Upper lobe of left lung (tissue), 6 donors: Measurements from ENCODE around the gene ELOVL5. TPM values are rescaled to one million over a fixed set of nuclear protein-coding genes. Genes with fewer than 3 reads are reported as not detected.

ENCODE experiments used
- ATAC-seq, 2 donors: fragments of 200-7000 bp; cut with Tn5 transposase; one replicate each; pipeline ENCODE4 v1.9.1; 2022; ENCODE audit warnings: mild to moderate bottlenecking in 2 of 2, moderate library complexity in 2 of 2; ENCODE audit not compliant: low FRiP score in 2 of 2
- DNase-seq, 2 donors: peaks; one replicate each; pipeline ENCODE4 v3.0.0-alpha.2; 2019 to 2020
- H3K27ac ChIP-seq, 4 donors: fragments of 200-600 bp; sonication (generic); one replicate each; pipeline ENCODE4 v1.5.1; 2016 to 2019
- H3K27me3 ChIP-seq, 4 donors: fragments of 200-600 bp; sonication (generic); one replicate each; pipeline ENCODE4 v1.5.1; 2017 to 2019
- H3K36me3 ChIP-seq, 4 donors: fragments of 200-600 bp; sonication (generic); one replicate each; pipeline ENCODE4 v1.5.1; 2016 to 2019
- H3K4me1 ChIP-seq, 4 donors: fragments of 200-600 bp; sonication (generic); one replicate each; pipeline ENCODE4 v1.5.1; 2018 to 2019
- H3K4me3 ChIP-seq, 4 donors: fragments of 200-600 bp; sonication (generic); one replicate each; pipeline ENCODE4 v1.5.1; 2017 to 2019; ENCODE audit warnings: mild to moderate bottlenecking in 2 of 4, moderate library complexity in 1 of 4
- H3K9me3 ChIP-seq, 4 donors: fragments of 200-600 bp; sonication (generic); one replicate each; pipeline ENCODE4 v1.5.1; 2018 to 2019
- EP300 ChIP-seq, 4 donors: sonication (generic); formaldehyde crosslinking; IDR thresholded peaks; one replicate each; pipeline ENCODE4 v1.5.1; 2017; ENCODE audit warnings: antibody characterized with exemption in 4 of 4, control low read depth in 2 of 4
- POLR2A ChIP-seq, 4 donors: fragments of 450-650 bp; IDR thresholded peaks; one replicate each; pipeline ENCODE4 v1.5.1; 2016 to 2017; ENCODE audit warnings: antibody characterized with exemption in 4 of 4, mild to moderate bottlenecking in 2 of 4
- POLR2AphosphoS5 ChIP-seq, 2 donors: sonication (generic); formaldehyde crosslinking; IDR thresholded peaks; one replicate each; pipeline ENCODE4 v1.5.1; 2017; ENCODE audit warnings: antibody characterized with exemption in 2 of 2
- WGBS, 2 donors: methylation state at CpG; one replicate each; pipeline ENCODE4 v1.1.5; 2017 to 2018; 5-methylcytosine and 5-hydroxymethylcytosine counted together
- total RNA-seq, 6 donors: library from RNA; depleted of rRNA in 4 of 6; stranded (reverse); fragments of >200 nt in 4 of 6; gene quantifications; one replicate each; pipeline versions ENCODE4 v1.1.0 to v1.2.1, GENCODE V29; 2016 to 2021
- TF ChIP-seq, protein P1 (sequence below), 6 experiments: fragments of 450-650 bp in 4 of 6; fragments of 200-600 bp in 2 of 6; sonication (generic) in 2 of 6; IDR thresholded peaks; one replicate each; pipeline ENCODE4 v1.5.1; 2016 to 2019; ENCODE audit warnings: antibody characterized with exemption in 6 of 6
- donor health status: DM: no; HTN: no; CAD: no; lungs with moderate emphysema.
- donor health status: DM: no; HTN: yes; CAD: no; lungs with severe emphysema.

Gene ELOVL5
- total RNA-seq, 6 donors from 2014 or later, result 67.1 to 132 (median 81.2) TPM

DNA sequence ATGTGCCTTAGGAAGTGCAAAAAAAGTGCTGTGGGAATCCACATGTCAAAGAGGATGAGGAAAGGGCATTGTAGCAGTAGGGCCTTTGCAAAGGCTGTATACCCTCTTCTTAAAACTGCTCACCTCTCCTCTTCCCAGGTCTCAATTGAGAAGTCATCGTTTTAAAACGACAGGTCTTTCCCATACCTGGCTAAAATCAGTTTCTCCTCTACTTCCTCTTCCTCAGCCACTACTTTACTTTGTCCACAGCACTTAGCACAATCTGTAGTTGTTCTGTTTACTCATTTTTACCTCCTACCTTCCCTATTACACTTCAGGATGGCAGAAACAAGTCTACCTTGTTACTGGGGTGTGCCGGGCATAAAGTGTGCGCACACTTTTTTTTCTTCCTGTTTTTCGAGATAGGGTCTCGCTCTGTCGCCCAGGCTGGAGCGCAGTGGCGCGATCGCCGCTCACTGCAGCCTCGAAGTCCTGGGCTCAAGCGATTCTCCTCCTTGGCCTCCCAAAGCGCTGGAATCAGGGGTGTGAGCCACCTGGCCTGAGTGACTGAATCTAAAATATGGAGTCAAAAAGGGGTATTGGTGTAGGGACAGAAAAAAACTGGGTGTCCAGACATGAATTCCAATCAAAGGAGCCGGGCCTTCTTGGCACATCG is 9.8 kb upstream of the ELOVL5 start:
- 5 to 20% methylated on average over 14 to 17 of the region's 17 CpGs for WGBS, 2 donors
- no peaks in the 10 kb centered on the region for H3K27me3 ChIP-seq
- no peaks in the 10 kb centered on the region for H3K9me3 ChIP-seq
- TF ChIP-seq POLR2A (IDR thresholded peaks at IDR 0.05), result no peak
- TF ChIP-seq POLR2AphosphoS5 (IDR thresholded peaks at IDR 0.05), result no peak
- peak in 1 of 2 donors; percentile 0 for ATAC-seq
- no peak for DNase-seq
- peak overlapping the region; percentile 84 to 98 (median 94) for H3K27ac ChIP-seq
- H3K4me1 ChIP-seq, result peaks cover 9 to 27% (median 19%) of the 10 kb centered on the region in 4 donors
- peak overlapping the region; percentile 56 to 69 (median 58) for H3K4me3 ChIP-seq
- no peaks in the 10 kb centered on the region for H3K36me3 ChIP-seq

DNA sequence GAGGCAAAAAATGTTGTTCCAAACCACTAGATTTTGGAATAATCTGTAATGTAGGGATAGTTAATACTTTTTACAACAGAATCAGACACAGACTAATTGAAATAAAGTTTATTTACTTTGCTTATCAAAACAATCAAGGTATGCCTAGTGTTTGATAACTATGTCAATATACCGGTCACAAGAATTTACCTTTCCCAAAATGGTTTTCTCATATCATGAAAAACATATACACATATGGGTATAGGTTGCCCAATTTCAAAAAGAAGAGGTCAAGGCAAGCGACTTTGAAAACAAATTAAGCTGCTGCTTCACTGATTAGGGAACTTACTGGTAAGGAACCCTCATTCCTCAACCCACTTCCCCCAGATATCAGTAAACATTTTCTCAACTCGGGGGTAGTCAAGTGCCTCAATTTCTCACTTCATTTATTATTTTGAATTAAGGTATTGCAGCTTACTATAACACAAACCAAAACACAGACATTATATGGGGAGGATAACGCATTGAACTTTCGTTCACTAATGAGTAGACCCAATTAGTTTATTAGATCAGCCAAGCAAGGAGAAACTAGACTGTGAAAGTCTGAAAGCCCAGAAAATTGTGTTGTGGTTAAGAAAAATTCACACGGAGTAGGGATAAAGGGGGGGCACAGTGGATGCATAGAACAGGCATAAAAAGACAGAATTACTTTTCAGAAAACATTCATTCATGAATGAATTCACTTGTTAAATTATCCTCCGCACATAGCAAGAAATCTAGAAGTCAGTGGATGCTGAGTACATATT is 9.0 kb upstream of the ELOVL5 start:
- H3K4me1 ChIP-seq, result peaks cover 9 to 27% (median 19%) of the 10 kb centered on the region in 4 donors
- H3K27ac ChIP-seq, result peak overlapping the region in 3 of 4 donors; percentile 91 to 98 (median 98)
- DNase-seq, result no peak
- H3K4me3 ChIP-seq, result no peak overlapping the region
- WGBS, 2 donors, result 74 to 76% methylated on average over 7 of the region's 7 CpGs
- ATAC-seq, result no peak
- H3K36me3 ChIP-seq, result no peaks in the 10 kb centered on the region
- H3K9me3 ChIP-seq, result no peaks in the 10 kb centered on the region
- TF ChIP-seq, protein P1, sequence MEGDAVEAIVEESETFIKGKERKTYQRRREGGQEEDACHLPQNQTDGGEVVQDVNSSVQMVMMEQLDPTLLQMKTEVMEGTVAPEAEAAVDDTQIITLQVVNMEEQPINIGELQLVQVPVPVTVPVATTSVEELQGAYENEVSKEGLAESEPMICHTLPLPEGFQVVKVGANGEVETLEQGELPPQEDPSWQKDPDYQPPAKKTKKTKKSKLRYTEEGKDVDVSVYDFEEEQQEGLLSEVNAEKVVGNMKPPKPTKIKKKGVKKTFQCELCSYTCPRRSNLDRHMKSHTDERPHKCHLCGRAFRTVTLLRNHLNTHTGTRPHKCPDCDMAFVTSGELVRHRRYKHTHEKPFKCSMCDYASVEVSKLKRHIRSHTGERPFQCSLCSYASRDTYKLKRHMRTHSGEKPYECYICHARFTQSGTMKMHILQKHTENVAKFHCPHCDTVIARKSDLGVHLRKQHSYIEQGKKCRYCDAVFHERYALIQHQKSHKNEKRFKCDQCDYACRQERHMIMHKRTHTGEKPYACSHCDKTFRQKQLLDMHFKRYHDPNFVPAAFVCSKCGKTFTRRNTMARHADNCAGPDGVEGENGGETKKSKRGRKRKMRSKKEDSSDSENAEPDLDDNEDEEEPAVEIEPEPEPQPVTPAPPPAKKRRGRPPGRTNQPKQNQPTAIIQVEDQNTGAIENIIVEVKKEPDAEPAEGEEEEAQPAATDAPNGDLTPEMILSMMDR (IDR thresholded peaks at IDR 0.05), result no peak
- no peak for TF ChIP-seq POLR2A (IDR thresholded peaks at IDR 0.05)
- no peak for TF ChIP-seq EP300 (IDR thresholded peaks at IDR 0.05)
- no peak for TF ChIP-seq POLR2AphosphoS5 (IDR thresholded peaks at IDR 0.05)
- no peaks in the 10 kb centered on the region for H3K27me3 ChIP-seq

DNA sequence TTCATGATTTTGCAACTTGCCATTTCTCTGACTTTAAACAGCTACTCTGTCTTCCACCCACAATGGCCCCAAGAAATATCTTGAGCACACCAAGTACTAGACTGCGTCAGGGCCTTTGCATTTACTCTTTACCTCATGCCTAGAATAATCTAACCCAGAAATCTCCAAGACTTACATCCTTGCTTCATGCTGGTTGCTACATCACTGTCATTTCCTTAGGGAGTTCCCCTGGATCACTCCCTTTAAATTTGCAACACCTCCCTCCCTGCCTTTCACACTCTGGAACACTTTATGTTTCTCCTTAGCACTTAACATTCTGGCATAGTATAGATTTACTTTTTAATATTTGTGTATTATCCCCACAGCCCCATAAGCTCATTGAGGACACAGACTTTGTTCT is 4.9 kb upstream of the ELOVL5 start:
- ATAC-seq (no peak), DNase-seq (no peak)
- TF ChIP-seq, protein P1 (IDR thresholded peaks at IDR 0.05), result no peak
- no peak for TF ChIP-seq EP300 (IDR thresholded peaks at IDR 0.05)
- no peak for TF ChIP-seq POLR2A (IDR thresholded peaks at IDR 0.05)
- no peak for TF ChIP-seq POLR2AphosphoS5 (IDR thresholded peaks at IDR 0.05)
- no peak overlapping the region for H3K4me3 ChIP-seq
- no peaks in the 10 kb centered on the region for H3K36me3 ChIP-seq
- WGBS, 2 donors, result 86 to 95% methylated on average over 1 of the region's 1 CpG
- no peaks in the 10 kb centered on the region for H3K9me3 ChIP-seq
- H3K27me3 ChIP-seq, result no peaks in the 10 kb centered on the region
- peaks cover 9 to 21% (median 10%) of the 10 kb centered on the region in 4 donors for H3K4me1 ChIP-seq
- no peak overlapping the region for H3K27ac ChIP-seq

DNA sequence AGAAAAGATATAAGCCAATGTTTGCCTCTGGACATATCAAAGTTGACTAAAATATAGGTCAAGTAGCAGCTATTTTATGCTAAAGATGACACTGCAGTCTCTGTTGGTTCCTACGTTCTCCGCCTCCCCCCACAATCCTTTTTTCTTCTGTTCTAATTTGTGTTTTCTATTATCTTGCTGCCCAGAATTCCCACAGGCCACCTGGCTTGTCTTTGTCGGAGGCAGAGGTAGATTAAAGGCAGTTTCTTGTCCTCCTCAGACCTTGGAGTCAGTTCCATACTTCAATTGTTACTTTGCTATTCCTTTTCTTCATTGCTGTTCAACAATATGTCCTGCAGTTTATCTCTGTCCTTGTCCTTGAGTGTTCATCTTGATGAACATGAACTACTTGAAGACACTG is 3.6 kb upstream of the ELOVL5 start:
- H3K4me1 ChIP-seq, result peaks cover 0 to 11% (median 5%) of the 10 kb centered on the region in 4 donors
- H3K27ac ChIP-seq, result no peak overlapping the region
- no peak overlapping the region for H3K4me3 ChIP-seq
- no peaks in the 10 kb centered on the region for H3K9me3 ChIP-seq
- H3K27me3 ChIP-seq, result no peaks in the 10 kb centered on the region
- ATAC-seq (no peak), DNase-seq (no peak)
- 85 to 92% methylated on average over 3 of the region's 3 CpGs for WGBS, 2 donors
- no peaks in the 10 kb centered on the region for H3K36me3 ChIP-seq
- TF ChIP-seq EP300 (IDR thresholded peaks at IDR 0.05), result no peak
- TF ChIP-seq, protein P1 (IDR thresholded peaks at IDR 0.05), result no peak
- TF ChIP-seq POLR2AphosphoS5 (IDR thresholded peaks at IDR 0.05), result no peak
- TF ChIP-seq POLR2A (IDR thresholded peaks at IDR 0.05), result no peak

DNA sequence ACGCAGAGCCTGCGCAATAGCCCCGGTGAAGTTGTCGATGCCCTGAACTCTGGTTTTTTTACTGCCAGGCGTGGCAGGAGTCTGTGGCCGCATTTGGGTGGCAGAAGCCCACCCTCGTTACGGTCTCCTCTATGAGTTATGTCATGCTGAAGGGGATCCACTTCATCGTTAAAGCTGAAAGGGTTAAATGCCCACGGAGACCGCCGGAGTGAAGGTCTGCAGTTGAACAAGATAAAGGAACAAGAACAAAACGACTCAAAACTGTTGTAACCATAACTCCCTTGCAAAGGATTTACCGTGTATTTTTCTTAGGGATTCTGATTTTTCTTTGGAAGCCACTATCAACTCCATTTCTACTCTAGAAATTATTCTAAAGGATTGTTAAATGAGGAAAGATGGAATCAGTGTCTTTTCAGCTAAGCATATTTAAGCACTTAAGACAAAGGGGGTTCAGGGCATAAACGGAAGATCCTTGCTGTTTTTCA is 501 bp upstream of the ELOVL5 start:
- H3K27me3 ChIP-seq, result no peaks in the 10 kb centered on the region
- peak overlapping the region; percentile 12 to 94 (median 73) for H3K4me3 ChIP-seq
- WGBS, 2 donors, result 5% methylated on average over 15 of the region's 15 CpGs
- peaks cover 7 to 29% (median 14%) of the 10 kb centered on the region in 4 donors for H3K4me1 ChIP-seq
- DNase-seq (no peak), ATAC-seq (no peak)
- no peaks in the 10 kb centered on the region for H3K36me3 ChIP-seq
- H3K27ac ChIP-seq, result peak overlapping the region; percentile 96 to 99 (median 98)
- no peaks in the 10 kb centered on the region for H3K9me3 ChIP-seq
- TF ChIP-seq, protein P1 (IDR thresholded peaks at IDR 0.05), result no peak
- TF ChIP-seq POLR2AphosphoS5 (IDR thresholded peaks at IDR 0.05) (no peak), EP300 (IDR thresholded peaks at IDR 0.05) (no peak), POLR2A (IDR thresholded peaks at IDR 0.05) (no peak)
